ENCODE results near the gene ACACA.

- no peak for TF ChIP-seq ARNTL (CRISPR knock-in tag; IDR thresholded peaks at IDR 0.05; ENCODE audit: borderline replicate concordance, low read depth)
- TF ChIP-seq, protein P1, sequence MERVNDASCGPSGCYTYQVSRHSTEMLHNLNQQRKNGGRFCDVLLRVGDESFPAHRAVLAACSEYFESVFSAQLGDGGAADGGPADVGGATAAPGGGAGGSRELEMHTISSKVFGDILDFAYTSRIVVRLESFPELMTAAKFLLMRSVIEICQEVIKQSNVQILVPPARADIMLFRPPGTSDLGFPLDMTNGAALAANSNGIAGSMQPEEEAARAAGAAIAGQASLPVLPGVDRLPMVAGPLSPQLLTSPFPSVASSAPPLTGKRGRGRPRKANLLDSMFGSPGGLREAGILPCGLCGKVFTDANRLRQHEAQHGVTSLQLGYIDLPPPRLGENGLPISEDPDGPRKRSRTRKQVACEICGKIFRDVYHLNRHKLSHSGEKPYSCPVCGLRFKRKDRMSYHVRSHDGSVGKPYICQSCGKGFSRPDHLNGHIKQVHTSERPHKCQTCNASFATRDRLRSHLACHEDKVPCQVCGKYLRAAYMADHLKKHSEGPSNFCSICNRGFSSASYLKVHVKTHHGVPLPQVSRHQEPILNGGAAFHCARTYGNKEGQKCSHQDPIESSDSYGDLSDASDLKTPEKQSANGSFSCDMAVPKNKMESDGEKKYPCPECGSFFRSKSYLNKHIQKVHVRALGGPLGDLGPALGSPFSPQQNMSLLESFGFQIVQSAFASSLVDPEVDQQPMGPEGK (CRISPR knock-in tag; IDR thresholded peaks at IDR 0.05; ENCODE audit: borderline replicate concordance): no peak
- no peak for TF ChIP-seq CSDC2 (CRISPR knock-in tag; IDR thresholded peaks at IDR 0.05)
- no peak for TF ChIP-seq ZFP3 (CRISPR knock-in tag; IDR thresholded peaks at IDR 0.05)
Observed at GRCh38 chr17:37109106-37109505, 297.5 kb downstream of the ACACA start.
